Brain microvascular endothelial cell (primary cell): ENCODE data around the gene LCN15.
"Not testable (repeated sequence)": the region's sequence is repeated elsewhere in the genome, so short reads cannot be mapped to it uniquely, and the experiment has no call there.

Experiments used
- DNase-seq: peaks from one replicate; pipeline ENCODE4 v3.0.0-alpha.2; 2020
- H3K27ac ChIP-seq: fragments of 250-450 bp; sonication (Bioruptor Pico); 2 replicates; pipeline ENCODE4 v1.5.1; 2020; ENCODE audit warnings: mild to moderate bottlenecking, moderate library complexity
- H3K27me3 ChIP-seq: fragments of 250-450 bp; sonication (Bioruptor Pico); replicated peaks from 2 replicates; pipeline ENCODE4 v1.5.1; 2020; ENCODE audit warnings: mild to moderate bottlenecking
- H3K36me3 ChIP-seq: fragments of 250-450 bp; sonication (Bioruptor Pico); replicated peaks from 2 replicates; pipeline ENCODE4 v1.5.1; 2020; ENCODE audit warnings: mild to moderate bottlenecking
- H3K4me3 ChIP-seq: 2 replicates; pipeline ENCODE4 v1.5.1; 2011; ENCODE audit warnings: low read depth, mild to moderate bottlenecking, control low read depth, low read length, moderate library complexity
- CTCF ChIP-seq: IDR thresholded peaks from 2 replicates; pipeline ENCODE4 v1.5.1; 2011; ENCODE audit warnings: low read depth, mild to moderate bottlenecking, moderate library complexity, low read length, control low read depth, inconsistent platforms; ENCODE audit errors: missing control alignments
- in situ Hi-C: cut with HindIII; loops from 2 replicates; pipeline ENCODE4 v1.10.0; 2017; ENCODE audit warnings: low sequenced_read_pairs, low pct_ligation_motif_present

LCN15 gene

GRCh38 chr9:136761545-136761981 lies 2.8 kb downstream of the LCN15 start:
- Histone ChIP-seq H3K36me3 (no peaks in the 10 kb centered on the region), H3K27me3 (no peaks in the 10 kb centered on the region), H3K27ac (no peak overlapping the region), H3K4me3 (no peak overlapping the region)
- in situ Hi-C loops = no loop called here
- TF ChIP-seq CTCF = no peak
- no peak for DNase-seq

DNA sequence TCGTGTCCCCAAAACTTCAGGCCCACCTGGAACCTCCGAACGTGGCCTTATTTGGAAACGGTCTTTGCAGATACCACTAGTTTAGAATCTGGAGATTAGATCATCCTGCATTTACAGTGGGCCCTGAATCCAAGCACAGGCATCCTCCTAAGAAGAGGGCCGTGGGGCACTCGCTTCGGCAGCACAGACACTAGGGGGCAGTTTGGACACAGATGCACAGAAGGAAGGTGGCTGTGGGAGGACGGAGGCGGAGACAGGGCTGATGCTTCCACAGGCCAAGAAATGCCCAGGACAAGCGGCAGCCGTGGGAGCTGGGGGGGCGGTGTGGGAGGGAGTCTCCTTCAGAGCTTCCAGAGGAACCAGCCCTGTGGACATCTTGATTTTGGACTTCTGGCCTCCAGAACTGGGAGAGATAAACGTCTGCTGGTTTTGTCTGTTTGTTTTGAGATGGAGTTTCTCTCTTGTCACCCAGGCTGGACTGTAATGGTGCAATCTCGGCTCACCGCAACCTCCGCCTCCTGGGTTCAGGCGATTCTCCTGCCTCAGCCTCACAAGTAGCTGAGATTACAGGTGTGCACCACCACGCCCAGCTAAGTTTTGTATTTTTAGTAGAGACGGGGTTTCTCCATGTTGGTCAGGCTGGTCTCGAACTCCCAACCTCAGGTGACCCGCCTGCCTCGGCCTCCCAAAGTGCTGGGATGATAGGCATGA lies 3.3 kb downstream of the LCN15 start:
- H3K36me3 ChIP-seq, in situ Hi-C loops, H3K4me3 ChIP-seq, H3K27ac ChIP-seq, H3K27me3 ChIP-seq: not testable (repeated sequence)
- DNase-seq = peak; percentile 74
- TF ChIP-seq CTCF = peak; percentile 84

DNA sequence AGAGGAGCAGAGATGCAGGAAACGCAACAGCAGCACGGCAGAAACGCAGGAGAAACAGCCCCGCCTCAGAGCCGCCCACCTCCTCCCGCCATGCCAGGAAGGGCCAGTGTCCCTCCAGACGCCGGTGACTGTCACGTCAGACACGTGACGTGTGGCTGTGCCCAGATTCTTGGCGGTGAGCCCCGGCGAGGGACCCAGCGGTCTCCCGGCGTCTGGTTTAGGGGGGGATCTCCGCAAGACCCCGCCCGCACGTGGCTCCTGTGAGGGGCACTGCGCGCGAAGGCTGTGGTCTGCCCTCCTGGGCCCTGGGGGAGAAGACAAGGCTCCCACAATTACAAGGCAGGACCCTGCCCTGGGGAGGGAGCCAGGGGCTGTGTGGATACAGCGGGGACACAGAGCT lies 3.9 kb downstream of the LCN15 start:
- no peak for DNase-seq
- H3K27ac ChIP-seq = no peak overlapping the region
- in situ Hi-C loops = no loop called here
- H3K36me3 ChIP-seq = no peaks in the 10 kb centered on the region
- TF ChIP-seq CTCF = no peak
- no peaks in the 10 kb centered on the region for H3K27me3 ChIP-seq
- no peak overlapping the region for H3K4me3 ChIP-seq

DNA sequence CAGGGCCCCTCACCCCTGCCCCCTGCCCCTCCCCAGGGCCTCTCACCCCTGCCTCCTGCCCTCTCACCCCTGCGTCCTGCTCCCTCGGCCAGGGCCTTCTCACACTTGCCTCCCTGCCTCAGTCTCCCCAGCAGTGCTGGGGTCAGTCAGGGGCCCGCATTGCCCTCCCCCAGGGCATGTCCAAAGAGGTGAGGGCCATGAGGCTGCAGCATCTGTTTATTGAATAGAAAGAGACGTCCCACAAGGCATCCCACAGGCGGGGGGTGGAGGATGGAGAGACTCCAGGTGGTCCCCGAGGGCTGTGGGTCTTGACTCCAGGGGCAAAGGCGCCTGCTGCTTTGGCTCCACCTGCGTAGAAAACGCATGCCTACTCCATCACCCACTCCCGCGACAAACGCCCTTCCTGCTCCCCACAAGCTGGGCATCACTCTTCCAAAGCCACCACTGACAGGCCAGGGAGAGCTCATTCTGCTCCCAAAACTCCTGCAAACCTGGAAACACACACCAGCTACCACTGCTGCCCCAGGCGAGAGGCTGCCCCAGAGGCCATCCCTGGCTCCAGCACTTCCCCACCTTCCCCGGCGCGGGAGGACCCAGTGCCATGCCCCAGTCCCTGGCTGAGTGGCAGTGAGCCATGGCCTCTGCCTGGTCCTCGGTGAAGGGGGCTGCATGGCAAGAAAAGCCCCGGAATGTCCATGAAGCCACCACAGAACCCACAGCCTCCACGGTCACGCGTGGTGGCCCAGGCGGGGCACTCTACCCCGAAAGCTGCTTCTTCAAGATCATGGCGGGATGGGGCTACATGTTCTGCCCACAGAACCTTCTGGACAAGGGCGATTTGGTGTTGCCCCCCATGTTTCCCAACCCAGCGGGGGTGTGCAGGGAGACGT lies 4.6 kb downstream of the LCN15 start:
- no peak for TF ChIP-seq CTCF
- DNase-seq = no peak
- no peaks in the 10 kb centered on the region for H3K27me3 ChIP-seq
- no peak overlapping the region for H3K27ac ChIP-seq
- H3K36me3 ChIP-seq = no peaks in the 10 kb centered on the region
- H3K4me3 ChIP-seq = no peak overlapping the region
- in situ Hi-C loops = no loop called here

- Histone ChIP-seq H3K27me3 (no peaks in the 10 kb centered on the region), H3K4me3 (no peak overlapping the region), H3K36me3 (no peaks in the 10 kb centered on the region), H3K27ac (no peak overlapping the region)
- DNase-seq = no peak
- in situ Hi-C loops = no loop called here
- TF ChIP-seq CTCF = no peak
Observed at GRCh38 chr9:136759001-136759400, 5.3 kb downstream of the LCN15 start.
